ENCODE measurements around the gene TUT1.
"Not testable (repeated sequence)": the region's sequence is repeated elsewhere in the genome, so short reads cannot be mapped to it uniquely, and the experiment has no call there.

Gene TUT1

GRCh38 chr11:62577046-62577714 is 14.1 kb downstream of the TUT1 start:
- no peak for DNase-seq

DNA sequence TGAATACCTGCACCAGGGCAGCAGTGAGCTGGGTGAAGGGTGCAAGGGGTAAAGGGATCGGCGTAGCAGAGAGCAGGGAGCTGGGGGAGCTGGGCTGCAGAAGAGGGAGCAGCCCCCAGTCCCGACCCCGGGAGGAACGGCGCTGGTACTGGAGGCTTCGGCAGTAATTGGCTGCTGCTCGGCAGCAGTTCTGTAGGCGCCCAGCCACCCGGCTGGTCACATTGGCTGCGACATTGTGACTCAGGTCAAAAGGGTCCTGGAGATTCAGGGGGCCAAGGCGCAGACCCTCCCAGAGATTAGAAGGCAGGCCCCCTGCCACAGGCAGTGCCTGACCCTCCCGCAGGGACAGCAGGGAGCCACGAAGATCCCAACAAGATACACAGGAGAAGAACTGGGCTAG is 15.5 kb downstream of the TUT1 start:
- DNase-seq, result no peak

- no peak for DNase-seq
Observed at GRCh38 chr11:62575156-62575555, 16.2 kb downstream of the TUT1 start.

DNA sequence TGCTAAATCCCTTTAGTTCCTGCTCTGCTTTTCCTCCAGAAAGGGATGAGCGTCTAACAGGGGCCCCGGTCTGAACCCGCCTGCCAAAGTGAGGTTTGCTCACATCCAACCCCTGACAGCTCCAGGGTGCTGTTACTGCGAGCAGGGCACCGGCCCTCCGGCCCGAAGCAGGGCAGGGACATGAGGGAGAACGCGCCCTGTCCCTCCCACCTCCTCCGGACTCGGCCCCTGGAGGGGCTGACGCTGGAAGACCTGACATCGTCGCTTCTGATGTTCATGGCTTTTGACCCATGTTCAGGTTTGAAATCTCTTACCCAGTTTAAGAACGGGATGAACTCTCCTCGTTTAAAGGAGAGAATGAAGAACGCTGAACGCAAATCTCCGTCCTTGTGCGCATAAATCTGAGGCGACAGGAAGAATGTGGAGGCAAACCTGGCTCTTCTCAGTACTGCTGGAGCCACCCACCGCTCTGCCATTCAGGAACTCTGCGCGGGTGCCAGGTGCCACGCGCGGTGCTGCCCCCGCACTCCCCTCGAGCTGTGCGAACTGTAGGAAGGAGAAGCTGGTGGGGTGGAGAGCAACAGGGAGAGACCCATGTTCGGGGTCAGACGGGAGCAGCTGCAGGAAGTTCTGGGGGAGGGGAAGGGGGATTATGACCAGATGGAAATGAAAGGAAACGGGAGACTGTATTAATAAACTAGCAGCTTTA is 16.8 kb downstream of the TUT1 start:
- DNase-seq, result no peak

GRCh38 chr11:62573592-62574362 is 17.5 kb downstream of the TUT1 start, which contains the start of gene EEF1G:
TSS of gene EEF1G (minus strand) at chr11:62573891. CDS start at chr11:62573842, 49 bp downstream.
- DNase-seq, result peak; percentile 100

DNA sequence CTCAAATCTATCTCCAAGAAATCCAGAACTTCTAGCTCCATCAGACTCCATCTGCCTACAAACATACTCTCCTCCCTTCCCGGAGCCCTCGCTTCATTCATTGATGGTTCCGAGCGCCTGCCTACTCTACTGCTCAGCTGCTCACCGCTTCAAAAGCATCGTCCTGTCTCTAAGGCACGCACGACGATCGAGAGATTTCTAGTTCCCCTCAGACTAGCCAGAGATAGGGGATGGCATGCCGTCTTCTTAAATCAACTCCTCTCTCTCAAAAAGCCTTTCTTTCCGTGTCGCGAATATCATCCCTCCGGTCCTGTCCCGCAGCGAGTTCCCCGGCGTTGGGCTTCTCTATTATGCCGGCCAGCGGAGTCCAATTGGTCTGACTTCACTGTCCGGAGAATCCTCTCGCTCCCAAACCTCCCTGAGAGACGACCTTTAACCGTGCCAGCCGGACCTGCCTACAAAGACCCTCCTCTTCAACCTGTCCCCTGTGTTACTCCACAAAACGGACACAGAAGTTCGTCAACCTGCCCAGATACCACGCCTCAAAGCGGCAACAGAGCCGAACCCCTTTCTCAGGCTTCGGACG is 18.2 kb downstream of the TUT1 start:
- DNase-seq, result peak; percentile 42

DNA sequence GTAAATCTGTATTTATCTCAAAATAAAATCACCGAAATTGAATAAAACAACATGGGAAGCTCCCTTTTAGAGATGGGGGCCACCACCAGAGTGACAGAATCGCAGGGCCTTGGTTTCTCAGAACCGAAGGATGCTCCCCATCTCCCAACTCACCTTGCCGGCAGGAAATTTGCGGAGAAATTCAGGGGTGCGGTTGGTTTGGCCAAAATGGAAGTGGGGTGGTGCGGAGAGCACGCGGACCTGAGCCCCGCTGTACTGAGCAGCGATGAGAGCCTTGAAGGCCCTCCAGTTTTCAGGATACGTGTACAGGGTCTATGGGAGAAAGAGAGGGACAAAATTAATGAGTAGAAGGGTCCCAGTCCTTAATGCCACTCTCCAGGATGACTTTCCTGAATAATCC is 18.9 kb downstream of the TUT1 start:
- no peak for DNase-seq

- DNase-seq, result not testable (repeated sequence)
Observed at GRCh38 chr11:62571493-62571892, 19.8 kb downstream of the TUT1 start.

DNA sequence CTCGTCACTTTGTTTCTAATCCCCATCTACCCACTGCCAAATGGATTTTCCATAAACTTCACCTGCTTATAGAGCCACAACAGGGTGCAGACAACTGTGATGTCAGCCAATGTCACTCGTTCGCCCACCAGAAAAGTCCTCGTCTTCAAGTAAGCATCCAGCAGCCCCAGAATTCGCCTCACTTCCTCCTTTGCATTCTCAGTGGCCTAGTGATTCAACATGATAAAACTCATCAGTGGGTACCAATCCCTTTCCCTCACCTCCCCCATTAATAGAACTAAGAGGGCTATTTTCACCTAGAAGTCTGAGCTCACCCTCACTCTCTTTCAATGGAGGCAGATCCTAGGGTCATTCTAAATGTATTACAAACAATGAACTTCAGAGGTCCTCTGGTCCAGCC is 20.4 kb downstream of the TUT1 start:
- DNase-seq, result not testable (repeated sequence)

DNA sequence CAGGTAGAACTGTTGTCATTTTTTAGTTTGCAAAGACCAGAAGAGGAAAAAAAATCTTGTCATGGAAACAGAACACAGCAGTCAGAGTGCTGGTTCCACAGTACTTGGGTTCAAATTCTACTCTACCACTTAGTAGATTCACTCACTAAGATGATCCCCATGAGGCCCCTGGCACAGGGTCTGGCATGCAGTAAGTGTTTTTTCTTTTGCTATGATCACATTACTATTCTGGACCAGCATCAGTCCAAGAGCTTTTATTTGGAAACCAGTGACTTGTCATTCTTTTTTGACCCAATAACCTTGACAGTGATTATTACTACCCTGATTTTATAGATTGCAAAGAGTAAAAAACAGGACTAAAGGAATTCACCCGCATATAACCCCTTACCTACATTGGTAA is 21.7 kb downstream of the TUT1 start:
- no peak for DNase-seq

GRCh38 chr11:62567018-62567633 is 24.2 kb downstream of the TUT1 start:
- no peak for DNase-seq

DNA sequence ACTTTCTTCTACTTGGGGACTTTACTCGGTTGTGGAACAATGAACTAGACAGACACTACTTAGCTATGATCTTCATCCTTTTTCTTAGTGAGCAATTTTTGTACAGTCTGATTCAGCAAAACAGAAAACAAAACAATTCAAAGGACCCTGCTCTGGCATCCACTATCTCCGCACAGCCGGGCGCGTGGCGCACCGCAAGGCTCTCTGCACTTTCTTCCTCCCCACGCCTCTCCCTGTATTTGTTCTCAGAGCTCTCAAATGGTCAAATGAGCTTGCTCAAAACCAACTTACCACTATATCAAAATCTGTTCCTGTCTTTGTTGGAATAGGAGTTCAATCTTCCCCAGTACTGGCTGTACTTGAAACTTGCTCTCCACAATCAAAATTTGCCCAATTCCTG is 25.1 kb downstream of the TUT1 start:
- no peak for DNase-seq

DNA sequence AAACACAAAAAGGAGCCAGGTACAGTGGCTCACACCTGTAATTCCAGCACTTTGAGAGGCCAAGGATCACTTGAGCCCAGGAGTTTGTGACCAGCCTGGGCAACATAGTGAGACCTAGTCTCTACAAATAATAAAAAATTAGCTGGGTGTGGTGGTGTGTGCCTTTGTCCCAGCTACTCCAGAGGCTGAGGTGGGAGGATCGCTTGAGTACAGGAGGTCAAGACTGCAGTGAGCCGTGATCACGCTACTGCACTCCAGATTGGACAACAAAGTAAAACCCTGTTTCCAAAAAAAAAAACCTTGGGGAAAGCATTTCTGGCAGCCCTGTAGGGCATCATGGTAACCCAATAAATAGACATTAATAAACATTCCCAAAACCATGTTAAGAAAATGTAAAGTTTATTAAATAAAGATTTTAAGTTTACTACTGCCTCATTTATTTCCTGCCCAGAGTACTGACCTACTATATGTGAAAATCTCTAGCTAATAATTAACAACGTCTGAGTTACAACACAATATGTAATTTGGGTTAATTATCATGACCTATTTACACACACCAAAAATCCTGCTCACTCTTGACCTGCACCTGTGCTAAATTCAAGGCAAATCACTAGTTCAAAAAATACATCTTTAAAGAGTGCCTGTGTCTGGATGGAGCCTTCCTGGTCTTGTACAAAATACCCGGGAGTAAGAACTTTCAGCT is 26.1 kb downstream of the TUT1 start:
- DNase-seq, result no peak

- not testable (repeated sequence) for DNase-seq
Observed at GRCh38 chr11:62561677-62562230, 29.6 kb downstream of the TUT1 start.

GRCh38 chr11:62560566-62561103 is 30.7 kb downstream of the TUT1 start:
- DNase-seq, result peak; percentile 86

GRCh38 chr11:62559626-62560025 is 31.7 kb downstream of the TUT1 start:
- not testable (repeated sequence) for DNase-seq

GRCh38 chr11:62559204-62559603 is 32.1 kb downstream of the TUT1 start:
- no peak for DNase-seq

DNA sequence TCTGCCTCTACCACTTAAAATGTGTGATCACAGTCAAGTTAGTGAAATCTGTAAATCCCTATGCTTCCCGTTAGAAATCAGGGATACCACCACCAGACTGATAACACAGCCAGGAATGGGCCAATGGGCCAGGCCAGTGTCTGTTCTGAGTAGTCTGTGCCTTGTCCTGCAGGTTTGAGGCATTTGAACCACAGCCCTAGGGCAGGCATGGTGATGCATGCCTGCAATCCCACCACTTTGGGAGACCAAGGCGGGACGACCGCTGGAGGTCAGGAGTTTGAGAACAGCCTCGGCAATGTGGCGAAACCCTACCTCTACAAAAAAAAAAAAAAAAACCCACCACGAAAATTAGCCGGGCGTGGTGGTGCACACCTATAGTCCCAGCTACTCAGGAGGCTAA is 32.7 kb downstream of the TUT1 start:
- DNase-seq, result no peak

- peak; percentile 70 for DNase-seq
Observed at GRCh38 chr11:62556875-62557631, 34.3 kb downstream of the TUT1 start.

- DNase-seq, result peak; percentile 89
Observed at GRCh38 chr11:62556108-62556874, 35.0 kb downstream of the TUT1 start.

Measured in CD4-positive, alpha-beta T cell treated with Interleukin-21 for 1 hour (primary cell).